ENCODE data around the gene PRR35. TPM values are rescaled to one million over a fixed set of nuclear protein-coding genes. Genes with fewer than 3 reads are reported as not detected.

PRR35 gene
- total RNA-seq, 1 donor = under 0.01 TPM

DNA sequence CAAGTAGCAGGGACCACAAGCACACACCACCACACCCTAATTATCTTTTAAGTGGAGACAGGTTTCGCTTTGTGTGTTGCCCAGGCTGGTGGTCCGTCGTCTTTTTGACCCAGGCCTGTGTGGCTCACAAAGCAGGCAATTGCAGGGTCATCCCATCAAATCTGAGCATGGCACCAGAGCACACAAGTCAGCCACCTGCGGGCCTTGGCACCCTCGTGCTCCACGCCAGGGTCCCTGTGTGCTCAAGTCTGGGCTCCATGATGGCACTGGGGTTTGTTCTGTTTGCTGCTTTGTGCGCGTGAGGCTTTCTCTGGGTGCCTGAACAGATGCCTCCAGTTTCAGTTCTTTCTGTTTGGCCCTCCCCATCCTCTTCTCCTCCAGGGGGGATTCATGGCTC is 35.1 kb upstream of the PRR35 start:
- no peaks in the 10 kb centered on the region for H3K9me3 ChIP-seq (ENCODE audit: low read depth, low read length)
- H3K4me1 ChIP-seq (ENCODE audit: insufficient read depth, low read length) = peaks cover 31% of the 10 kb centered on the region
- H3K4me3 ChIP-seq (ENCODE audit: insufficient read depth, low read length) = peak overlapping the region; percentile 35
- H3K36me3 ChIP-seq (ENCODE audit: insufficient read depth, low read length) = peaks cover 8% of the 10 kb centered on the region
- no peak overlapping the region for H2AFZ ChIP-seq (ENCODE audit: low read length)
- peaks cover 45% of the 10 kb centered on the region for H4K20me1 ChIP-seq (ENCODE audit: insufficient read depth, low read length)
- peaks cover 45% of the 10 kb centered on the region for H3K79me2 ChIP-seq (ENCODE audit: insufficient read depth, low read length)
- TF ChIP-seq CTCF (IDR thresholded peaks at IDR 0.05; ENCODE audit: extremely low read depth, low read depth, low read length) = no peak
- no peaks in the 10 kb centered on the region for H3K27me3 ChIP-seq (ENCODE audit: insufficient read depth, low read length)
- DNase-seq (ENCODE audit: insufficient read length, low spot score, missing footprints) = no peak
- H3K27ac ChIP-seq (ENCODE audit: low read depth, low read length) = peak overlapping the region; percentile 77
- H3K4me2 ChIP-seq (ENCODE audit: insufficient read depth, low read length) = peak overlapping the region; percentile 93

DNA sequence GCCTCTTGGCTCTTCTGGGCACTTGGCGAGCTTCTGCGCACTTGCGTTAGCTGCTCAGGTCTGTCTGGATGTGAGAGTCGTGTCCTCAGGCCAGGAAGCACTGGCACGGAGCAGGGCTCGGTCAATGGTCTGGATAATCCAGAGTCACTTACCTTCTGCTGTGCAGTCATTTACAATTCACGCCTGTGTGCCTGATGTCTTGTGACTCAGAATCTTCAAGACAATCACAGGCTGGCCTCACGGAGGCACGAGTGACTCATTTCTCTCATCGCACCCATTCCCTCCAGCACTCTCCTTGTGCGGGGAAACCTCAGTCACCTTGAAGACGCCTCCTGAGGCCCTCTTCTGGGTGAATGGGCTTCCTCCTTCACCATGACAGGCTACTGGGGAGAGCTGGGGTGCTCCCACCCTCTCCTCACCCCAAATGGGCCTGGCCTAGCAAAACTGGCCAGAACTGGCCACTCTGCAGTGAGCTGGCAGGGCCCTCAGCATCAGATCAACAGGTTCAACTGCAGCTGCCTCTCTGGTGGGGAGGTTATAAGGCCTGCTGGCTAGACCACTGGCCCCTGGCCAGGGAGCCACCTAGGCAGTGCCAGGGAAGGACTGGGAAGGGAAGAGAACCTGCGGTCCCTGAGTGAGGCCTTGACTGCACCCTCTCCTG is 34.5 kb upstream of the PRR35 start:
- H3K4me1 ChIP-seq (ENCODE audit: insufficient read depth, low read length) = peaks cover 31% of the 10 kb centered on the region
- TF ChIP-seq CTCF (IDR thresholded peaks at IDR 0.05; ENCODE audit: extremely low read depth, low read depth, low read length) = no peak
- H3K4me2 ChIP-seq (ENCODE audit: insufficient read depth, low read length) = peak overlapping the region; percentile 93
- H4K20me1 ChIP-seq (ENCODE audit: insufficient read depth, low read length) = peaks cover 50% of the 10 kb centered on the region
- H2AFZ ChIP-seq (ENCODE audit: low read length) = no peak overlapping the region
- H3K4me3 ChIP-seq (ENCODE audit: insufficient read depth, low read length) = peak overlapping the region; percentile 86
- H3K9me3 ChIP-seq (ENCODE audit: low read depth, low read length) = no peaks in the 10 kb centered on the region
- no peaks in the 10 kb centered on the region for H3K27me3 ChIP-seq (ENCODE audit: insufficient read depth, low read length)
- H3K27ac ChIP-seq (ENCODE audit: low read depth, low read length) = peak overlapping the region; percentile 77
- DNase-seq (ENCODE audit: insufficient read length, low spot score, missing footprints) = peak; percentile 99
- H3K79me2 ChIP-seq (ENCODE audit: insufficient read depth, low read length) = peaks cover 51% of the 10 kb centered on the region
- H3K36me3 ChIP-seq (ENCODE audit: insufficient read depth, low read length) = peaks cover 4% of the 10 kb centered on the region

GRCh38 chr16:526181-527014 is 33.8 kb upstream of the PRR35 start:
- peaks cover 31% of the 10 kb centered on the region for H3K4me1 ChIP-seq (ENCODE audit: insufficient read depth, low read length)
- no peaks in the 10 kb centered on the region for H3K9me3 ChIP-seq (ENCODE audit: low read depth, low read length)
- H2AFZ ChIP-seq (ENCODE audit: low read length) = peak overlapping the region; percentile 62
- H3K36me3 ChIP-seq (ENCODE audit: insufficient read depth, low read length) = peaks cover 3% of the 10 kb centered on the region
- H3K27me3 ChIP-seq (ENCODE audit: insufficient read depth, low read length) = no peaks in the 10 kb centered on the region
- H3K4me2 ChIP-seq (ENCODE audit: insufficient read depth, low read length) = peak overlapping the region; percentile 93
- peaks cover 56% of the 10 kb centered on the region for H4K20me1 ChIP-seq (ENCODE audit: insufficient read depth, low read length)
- peak overlapping the region; percentile 86 for H3K4me3 ChIP-seq (ENCODE audit: insufficient read depth, low read length)
- peaks cover 58% of the 10 kb centered on the region for H3K79me2 ChIP-seq (ENCODE audit: insufficient read depth, low read length)
- peak overlapping the region; percentile 77 for H3K27ac ChIP-seq (ENCODE audit: low read depth, low read length)
- no peak for TF ChIP-seq CTCF (IDR thresholded peaks at IDR 0.05; ENCODE audit: extremely low read depth, low read depth, low read length)
- DNase-seq (ENCODE audit: insufficient read length, low spot score, missing footprints) = peak; percentile 89

All from osteoblast (primary cell).